Gastroesophageal sphincter (tissue), 3 donors: ENCODE results near the gene CYP27A1.

ENCODE experiments used
- CTCF ChIP-seq, 4 experiments: fragments of 200-600 bp in 2 of 4; fragments of 450-650 bp in 2 of 4; sonication (generic) in 1 of 4; IDR thresholded peaks; one replicate each; pipeline ENCODE4 v1.5.1; 2017 to 2019; ENCODE audit warnings: antibody characterized with exemption in 4 of 4, mild to moderate bottlenecking in 2 of 4, moderate library complexity in 2 of 4
- POLR2A ChIP-seq, 2 donors: fragments of 450-650 bp; IDR thresholded peaks; one replicate each; pipeline ENCODE4 v1.6.1; 2017; ENCODE audit warnings: antibody characterized with exemption in 2 of 2, mild to moderate bottlenecking in 2 of 2, moderate library complexity in 1 of 2
- POLR2AphosphoS5 ChIP-seq: sonication (generic); formaldehyde crosslinking; IDR thresholded peaks from one replicate; pipeline ENCODE4 v1.6.1; 2017; ENCODE audit warnings: antibody characterized with exemption

- TF ChIP-seq CTCF (IDR thresholded peaks at IDR 0.05) (no peak), POLR2A (IDR thresholded peaks at IDR 0.05) (no peak), POLR2AphosphoS5 (no peak)
Observed at GRCh38 chr2:218850796-218851195, 68.8 kb downstream of the CYP27A1 start.
